ENCODE data around the gene ZNF543.

DNA sequence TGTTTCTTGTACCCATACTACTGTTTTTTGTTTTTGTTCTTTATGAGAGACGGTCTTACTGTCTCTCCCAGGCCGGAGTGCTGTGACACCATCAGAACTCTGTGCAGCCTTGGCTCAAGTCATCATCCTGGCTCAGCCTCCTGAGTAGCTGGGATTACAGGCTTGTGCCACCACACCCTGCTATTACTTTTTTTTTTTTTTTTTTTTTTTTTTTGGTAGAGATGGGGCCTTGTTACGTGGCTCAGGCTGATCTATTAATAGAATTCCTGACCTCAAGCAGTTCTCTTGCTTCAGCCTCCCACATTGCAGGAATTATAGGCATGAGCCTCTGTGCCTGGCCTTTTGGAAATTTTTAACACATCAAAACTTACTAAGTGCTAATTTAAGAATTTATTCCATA is 27.9 kb downstream of the ZNF543 start:
- TF ChIP-seq, protein P1, sequence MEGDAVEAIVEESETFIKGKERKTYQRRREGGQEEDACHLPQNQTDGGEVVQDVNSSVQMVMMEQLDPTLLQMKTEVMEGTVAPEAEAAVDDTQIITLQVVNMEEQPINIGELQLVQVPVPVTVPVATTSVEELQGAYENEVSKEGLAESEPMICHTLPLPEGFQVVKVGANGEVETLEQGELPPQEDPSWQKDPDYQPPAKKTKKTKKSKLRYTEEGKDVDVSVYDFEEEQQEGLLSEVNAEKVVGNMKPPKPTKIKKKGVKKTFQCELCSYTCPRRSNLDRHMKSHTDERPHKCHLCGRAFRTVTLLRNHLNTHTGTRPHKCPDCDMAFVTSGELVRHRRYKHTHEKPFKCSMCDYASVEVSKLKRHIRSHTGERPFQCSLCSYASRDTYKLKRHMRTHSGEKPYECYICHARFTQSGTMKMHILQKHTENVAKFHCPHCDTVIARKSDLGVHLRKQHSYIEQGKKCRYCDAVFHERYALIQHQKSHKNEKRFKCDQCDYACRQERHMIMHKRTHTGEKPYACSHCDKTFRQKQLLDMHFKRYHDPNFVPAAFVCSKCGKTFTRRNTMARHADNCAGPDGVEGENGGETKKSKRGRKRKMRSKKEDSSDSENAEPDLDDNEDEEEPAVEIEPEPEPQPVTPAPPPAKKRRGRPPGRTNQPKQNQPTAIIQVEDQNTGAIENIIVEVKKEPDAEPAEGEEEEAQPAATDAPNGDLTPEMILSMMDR (IDR thresholded peaks at IDR 0.05; ENCODE audit: poor library complexity, severe bottlenecking): no peak
- no peak for TF ChIP-seq POLR2AphosphoS5 (IDR thresholded peaks at IDR 0.05)
- TF ChIP-seq EZH2 (IDR thresholded peaks at IDR 0.05; ENCODE audit: borderline replicate concordance, insufficient read depth, low read length, poor library complexity, severe bottlenecking): no peak
- TF ChIP-seq SMC3 (conservative IDR thresholded peaks at IDR 0.05; ENCODE audit: poor library complexity): no peak
- TF ChIP-seq, protein P2, sequence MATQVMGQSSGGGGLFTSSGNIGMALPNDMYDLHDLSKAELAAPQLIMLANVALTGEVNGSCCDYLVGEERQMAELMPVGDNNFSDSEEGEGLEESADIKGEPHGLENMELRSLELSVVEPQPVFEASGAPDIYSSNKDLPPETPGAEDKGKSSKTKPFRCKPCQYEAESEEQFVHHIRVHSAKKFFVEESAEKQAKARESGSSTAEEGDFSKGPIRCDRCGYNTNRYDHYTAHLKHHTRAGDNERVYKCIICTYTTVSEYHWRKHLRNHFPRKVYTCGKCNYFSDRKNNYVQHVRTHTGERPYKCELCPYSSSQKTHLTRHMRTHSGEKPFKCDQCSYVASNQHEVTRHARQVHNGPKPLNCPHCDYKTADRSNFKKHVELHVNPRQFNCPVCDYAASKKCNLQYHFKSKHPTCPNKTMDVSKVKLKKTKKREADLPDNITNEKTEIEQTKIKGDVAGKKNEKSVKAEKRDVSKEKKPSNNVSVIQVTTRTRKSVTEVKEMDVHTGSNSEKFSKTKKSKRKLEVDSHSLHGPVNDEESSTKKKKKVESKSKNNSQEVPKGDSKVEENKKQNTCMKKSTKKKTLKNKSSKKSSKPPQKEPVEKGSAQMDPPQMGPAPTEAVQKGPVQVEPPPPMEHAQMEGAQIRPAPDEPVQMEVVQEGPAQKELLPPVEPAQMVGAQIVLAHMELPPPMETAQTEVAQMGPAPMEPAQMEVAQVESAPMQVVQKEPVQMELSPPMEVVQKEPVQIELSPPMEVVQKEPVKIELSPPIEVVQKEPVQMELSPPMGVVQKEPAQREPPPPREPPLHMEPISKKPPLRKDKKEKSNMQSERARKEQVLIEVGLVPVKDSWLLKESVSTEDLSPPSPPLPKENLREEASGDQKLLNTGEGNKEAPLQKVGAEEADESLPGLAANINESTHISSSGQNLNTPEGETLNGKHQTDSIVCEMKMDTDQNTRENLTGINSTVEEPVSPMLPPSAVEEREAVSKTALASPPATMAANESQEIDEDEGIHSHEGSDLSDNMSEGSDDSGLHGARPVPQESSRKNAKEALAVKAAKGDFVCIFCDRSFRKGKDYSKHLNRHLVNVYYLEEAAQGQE (IDR thresholded peaks at IDR 0.05; ENCODE audit: borderline replicate concordance): no peak

Data from neural cell (in vitro differentiated cells).